NOMO-1 treated with dmso at 0.1 percent for 144 hours (cell line): ENCODE measurements around the gene SSBP2.

ENCODE experiments used
- DNase-seq: peaks from one replicate; lab custom pipeline; 2025; ENCODE audit not compliant: unreplicated experiment; lab: John Stamatoyannopoulos, UW

SSBP2 gene

DNA sequence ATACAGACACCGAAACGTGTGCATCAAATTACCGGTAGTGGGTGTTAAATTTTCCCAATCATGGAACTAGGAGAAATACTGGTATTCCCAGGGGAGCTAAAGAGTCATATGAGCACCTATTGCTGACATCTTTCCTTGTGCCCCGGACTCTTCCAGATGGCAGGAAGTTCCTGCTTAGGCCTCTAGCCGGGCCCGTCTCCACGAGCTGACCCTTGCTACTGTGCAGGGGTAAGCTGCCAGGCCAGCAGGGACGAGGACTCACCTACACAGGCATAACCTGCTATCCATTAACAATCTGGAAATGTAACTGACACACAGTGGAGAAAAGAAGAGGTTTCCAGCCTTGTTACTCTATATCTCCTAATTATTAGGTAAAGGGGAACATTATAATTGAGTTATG is 16.2 kb upstream of the SSBP2 start:
- no peak for DNase-seq

DNA sequence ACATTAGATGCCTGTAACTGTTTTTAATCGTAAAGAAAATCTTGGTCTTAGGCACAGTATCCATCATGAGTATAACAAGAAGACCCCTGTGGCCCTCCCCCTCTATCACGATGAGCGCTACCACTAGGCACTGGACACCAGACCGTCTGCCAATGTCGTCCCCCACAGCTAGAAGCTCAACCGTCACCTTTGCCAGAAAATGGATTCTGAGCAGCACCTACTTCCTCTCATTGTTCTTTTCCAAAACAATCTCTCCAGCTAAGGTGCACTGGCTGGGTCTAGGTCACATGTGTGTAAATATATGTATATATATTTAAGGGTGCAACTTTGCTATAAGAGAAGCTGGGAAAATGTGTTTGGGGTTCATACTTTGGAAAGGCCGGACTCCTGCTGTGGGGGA is 15.7 kb upstream of the SSBP2 start:
- DNase-seq: no peak

DNA sequence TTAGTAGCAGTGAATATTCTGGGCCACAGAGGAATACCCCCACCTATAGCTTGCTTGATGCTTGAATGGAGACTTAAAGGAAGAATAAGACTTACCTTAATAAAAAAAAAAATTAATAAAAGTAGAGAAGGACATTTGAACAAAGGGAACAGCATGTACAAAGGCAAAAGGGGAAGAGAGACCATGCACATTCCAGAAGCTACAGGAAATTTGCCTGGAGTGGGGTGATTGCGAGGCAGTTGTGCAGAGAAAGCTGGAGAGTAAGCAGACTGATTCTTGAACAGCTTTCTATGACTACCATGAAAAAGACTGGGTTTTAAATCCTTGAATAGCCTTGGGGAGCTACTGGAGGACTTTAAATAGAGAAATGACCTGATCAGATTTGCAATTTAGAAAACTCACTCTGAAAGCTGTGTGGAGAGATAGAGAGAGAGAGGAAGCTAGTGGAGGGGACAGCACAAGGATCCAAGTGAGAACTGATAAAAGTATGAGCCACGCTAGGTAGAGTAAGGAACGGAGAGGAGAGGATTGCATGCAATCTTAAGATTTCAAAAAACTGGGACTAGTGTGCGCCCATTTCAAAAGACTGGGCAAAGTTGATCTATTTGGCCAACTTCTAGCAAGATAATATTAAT is 12.5 kb upstream of the SSBP2 start:
- DNase-seq: no peak

DNA sequence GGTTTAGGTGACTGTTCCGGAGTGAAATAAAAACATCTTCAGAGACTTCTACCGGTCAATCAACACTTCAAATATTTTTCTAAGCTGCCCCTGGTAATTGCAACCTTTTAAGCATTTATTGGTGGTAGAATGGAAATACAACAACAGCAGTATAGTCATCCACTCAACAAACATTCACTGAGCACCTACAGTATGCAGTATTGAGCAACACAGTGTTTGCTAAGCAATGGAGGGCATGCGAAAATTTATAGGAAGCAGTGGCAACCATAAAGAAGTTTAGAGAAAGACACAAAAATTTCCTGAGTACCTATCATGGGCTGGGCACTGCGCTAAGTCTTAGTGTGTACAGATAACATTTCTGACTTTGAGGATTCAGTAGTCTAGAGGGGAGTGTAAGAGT is 12.0 kb upstream of the SSBP2 start:
- DNase-seq: no peak

DNA sequence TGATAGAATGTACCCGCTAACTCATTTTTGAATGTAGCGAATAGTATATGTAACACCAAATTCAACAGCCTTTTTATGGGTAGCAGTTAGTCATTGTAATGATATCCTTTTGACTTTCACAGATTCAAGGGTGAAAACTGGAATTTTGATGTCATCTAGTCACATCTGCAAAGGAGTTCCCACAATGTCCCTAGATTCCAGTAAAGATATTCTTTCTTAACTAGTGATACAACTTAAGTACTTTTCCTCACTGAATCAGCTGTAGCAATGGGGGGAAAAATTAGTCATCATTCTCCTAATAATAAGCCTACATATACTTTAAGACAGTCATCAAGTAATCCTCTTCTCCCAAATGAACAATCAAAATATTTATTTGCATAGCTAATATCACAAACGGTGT is 11.5 kb upstream of the SSBP2 start:
- DNase-seq: no peak

DNA sequence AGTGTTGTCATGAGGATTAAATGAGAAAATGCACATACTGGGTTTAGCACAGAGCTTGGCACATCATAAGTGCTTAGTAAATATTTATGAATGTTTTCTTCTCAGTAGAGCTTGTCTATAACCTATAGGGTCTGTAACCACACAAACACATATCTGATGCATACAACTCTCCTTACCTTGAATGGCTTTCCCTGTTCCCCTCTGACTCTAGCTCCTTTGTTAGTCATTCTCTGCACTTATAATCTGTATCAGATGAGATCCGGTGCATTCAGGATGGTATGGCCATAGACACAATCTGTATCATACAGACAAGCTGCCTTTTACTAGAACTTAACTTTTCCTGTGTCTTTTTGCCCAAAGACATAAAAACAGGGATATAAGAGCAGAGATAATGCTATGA is 11.1 kb upstream of the SSBP2 start:
- DNase-seq: no peak

DNA sequence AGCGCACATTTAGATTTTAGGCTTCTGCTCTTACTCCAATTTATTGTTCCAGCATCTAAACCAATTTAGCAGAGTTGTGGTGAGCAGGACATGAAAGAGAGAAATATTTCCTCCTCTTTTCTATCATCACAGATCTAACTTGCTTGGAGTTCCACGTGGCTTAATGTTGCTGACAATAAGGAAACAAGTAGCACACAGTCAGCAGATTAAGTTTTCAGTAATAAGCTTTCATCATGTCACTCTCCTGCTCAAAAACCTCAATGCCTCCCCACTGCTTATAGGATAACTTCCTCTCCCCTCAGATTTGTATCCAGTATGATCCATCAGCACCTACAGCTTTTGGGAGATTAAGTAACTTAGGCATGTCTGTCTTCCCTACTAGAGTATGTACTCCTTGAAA is 10.4 kb upstream of the SSBP2 start:
- DNase-seq: no peak

DNA sequence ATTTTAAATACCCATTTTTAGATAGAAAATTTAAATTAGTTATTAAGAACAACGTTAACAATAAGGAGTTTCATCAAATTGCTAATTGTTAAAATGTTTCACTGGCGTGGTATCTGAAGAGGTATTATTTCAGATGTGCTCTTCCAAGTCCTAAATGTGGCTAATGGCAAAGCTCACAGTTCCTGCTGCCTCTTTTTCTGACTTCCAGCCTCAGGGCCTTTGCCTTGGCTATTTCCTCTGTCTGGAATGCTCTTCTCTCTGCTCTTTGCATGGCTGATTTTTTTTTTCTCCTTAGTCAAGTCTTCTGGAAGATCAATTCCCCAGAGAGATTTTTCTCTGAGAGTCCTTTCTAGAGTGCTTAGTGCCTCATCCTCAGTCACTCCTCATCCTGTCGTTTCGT is 9.6 kb upstream of the SSBP2 start:
- DNase-seq: no peak

DNA sequence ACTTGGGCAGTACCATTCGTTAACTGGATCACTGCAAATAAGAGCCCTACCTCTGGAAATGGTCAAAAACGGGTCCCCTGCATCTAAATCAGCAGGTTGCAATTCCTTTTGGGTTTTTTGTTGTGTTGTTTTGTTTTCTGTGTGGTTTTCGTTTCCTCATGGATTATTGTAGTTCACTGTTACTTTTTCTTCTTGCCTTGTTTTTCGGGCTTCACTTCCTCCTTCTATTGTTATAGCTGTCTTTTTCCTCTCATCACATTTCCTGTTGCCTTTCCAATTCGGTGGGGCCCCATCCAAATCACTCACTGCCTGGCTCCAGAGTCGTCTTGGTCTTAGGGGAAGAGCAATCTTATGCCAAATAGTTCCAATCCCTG is 8.7 kb upstream of the SSBP2 start:
- peak; percentile 12 for DNase-seq

DNA sequence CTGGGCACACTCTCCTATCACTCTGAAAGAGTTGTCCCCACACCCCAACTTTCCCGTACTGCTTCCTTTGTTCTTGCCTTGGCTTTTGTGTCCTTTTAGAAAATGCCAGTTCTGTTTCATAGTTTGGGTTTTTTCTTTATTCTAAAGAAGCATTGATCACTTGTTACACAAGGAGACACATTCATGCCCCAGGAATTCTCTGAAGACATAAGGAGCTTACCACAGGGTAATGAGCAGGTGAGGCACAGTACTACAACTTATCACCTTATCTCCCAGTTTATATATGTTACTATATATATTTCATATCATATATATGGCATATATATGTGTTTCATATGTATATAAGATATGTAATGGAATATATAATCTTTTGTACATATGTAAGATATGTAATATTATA is 6.5 kb upstream of the SSBP2 start:
- DNase-seq: no peak

DNA sequence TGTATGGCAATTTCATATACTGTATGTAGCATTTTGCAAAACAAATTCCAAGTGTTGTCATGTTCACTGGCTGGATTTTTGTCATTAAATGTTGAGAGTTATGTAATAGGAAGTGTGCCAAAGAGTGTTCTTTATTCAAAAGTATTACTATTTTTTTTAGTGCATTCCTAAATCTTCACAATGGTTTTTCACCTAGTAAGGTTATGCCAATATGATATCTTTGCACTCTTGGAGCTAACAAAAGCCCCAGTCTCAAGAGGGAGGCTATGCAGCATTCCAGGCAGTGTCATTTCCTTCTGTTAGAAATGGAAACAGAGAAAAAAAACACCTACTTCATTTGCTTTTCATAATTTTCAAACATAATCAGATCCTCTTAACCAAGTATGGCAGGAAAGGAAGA is 5.1 kb upstream of the SSBP2 start:
- no peak for DNase-seq

DNA sequence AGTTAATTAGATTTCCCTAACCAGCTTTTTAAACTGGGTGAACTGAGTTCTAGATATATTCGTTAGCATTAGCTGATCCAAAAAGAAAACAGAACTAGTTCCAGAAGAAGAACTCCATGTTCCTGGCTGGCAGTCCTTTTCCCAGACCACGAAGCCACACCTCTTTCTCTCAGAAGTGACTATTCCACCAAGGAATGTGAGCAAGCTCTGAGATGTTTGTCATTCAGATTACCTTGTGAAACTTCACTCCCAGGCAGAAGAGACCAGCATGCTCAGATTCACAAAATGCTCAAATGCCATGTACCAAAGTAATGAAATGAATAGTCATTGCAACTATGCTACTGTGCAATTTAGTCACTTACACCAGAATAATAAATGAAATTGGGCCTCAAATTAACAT is 4.4 kb upstream of the SSBP2 start:
- no peak for DNase-seq

DNA sequence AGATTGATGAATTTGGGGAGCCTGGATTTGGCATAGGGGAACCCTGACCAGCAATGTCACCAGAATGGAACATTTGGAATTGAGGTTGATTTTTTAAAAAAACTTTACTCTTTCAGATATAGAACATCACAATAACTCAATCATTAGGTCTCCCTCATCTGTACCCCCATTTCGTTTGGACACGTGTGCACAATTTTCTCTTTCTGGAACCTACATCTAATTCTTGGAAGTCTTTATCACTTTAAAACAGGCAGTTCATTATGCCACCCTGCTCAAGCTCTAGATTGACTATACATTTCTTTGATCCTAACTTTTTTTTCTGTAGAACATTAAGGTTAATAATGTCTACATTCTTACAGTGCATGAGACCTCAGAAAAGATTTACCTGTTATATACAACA is 3.7 kb upstream of the SSBP2 start:
- DNase-seq: no peak

DNA sequence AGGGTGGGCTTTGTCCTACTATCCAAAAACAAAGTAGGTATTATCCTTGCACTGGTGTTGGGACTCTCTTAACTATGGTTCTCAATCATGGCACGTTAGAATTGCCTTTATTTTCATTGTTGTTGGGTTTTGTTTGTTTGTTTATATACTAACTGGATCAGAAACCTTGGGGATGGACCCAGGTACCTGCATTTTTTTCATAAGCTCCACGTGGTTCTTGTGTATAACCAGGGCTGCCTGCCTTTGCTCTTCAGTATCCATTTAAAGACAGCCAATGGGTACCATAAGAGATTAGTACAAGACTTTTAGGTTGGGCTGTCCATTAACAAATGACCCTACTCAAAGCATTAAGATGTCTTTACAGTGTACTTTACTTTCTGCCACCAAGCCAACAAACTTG is 2.5 kb upstream of the SSBP2 start:
- no peak for DNase-seq

DNA sequence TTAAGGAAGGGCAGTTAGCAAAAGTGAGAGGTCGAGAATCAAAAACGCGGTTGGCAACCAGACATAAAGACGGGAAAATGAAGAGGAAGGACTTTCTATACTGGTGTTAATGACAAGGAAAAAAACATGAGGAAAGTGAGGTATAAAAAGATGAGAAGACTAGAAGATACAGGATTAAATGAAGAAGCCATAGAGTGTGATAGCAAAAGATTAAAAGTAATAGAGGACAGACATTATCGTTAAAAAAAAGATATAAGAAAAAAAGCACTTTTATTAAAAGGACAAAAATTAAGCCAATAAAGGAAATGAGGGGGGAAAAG is 1.7 kb upstream of the SSBP2 start:
- DNase-seq: no peak

DNA sequence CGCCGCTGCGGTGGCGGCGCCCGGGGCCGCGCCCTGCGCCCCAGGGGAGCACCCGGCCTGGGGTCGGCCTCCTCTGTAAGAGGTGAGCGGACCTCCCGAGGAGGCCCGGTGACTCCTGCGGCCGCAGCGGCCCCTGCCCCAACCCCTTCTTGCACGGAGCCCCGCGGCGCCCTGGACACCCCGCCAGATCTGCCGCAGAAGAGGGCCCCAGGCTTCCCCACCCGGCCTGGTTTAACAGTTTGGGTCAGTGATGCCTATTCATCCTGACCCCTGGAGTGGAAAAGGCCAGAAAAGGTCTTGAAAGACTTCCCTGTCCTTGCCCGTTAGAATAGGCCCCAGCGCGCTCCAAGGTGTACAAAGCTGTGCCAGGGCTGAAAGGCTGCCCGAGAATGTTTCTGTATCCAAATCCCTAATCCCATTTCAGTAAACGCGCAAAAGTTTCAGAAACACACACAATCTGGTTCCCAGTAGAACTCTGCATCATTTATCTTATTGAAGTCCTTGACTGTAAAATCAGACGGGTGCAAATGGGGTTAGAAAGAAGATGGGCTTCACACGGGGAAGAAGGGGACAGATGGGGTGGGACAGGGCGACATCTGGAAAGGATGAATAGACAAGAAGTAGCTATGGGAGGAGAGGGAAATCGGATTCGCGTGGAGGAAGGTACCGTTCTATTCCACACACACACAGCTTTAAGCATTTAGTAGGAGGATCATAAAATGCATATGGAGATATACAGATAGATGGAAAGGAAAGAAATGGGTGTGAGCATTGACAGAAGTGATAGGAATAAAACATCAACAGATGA is 1.1 kb upstream of the SSBP2 start:
- DNase-seq: no peak

DNA sequence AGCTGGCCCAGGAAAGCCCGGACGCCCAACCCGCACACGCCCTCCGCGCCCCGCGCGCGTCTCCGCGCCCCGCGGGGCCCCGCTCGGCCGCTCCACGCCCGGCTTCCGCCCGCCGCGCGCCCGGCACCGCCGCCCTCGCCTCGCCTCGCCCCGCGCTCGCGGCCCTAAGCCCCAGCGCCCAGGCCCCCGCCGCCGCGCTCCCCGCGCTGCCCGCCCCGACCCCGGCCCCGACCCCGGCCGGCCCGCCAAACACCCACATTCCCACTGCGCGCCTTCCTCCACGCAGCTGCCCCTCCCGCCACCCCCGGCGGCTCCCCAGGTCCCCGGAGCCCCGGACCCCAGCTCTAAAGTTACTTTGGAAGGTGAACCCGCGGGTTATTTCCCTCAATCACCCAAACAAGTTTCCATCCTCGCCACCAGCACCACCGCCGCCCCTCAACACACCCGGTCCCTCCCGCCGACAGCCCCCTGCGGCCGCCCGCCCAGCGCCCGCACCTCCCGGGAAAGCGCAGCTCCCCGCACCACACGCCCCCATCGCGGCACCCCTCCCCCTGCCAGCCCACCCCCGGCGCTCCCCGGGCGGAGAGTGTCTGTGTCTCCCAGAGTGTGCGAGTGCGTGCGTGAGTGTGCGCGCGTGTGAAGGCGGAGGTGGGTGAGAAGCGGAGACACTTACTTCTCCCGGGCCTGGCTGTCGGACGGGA is 439 bp downstream of the SSBP2 start:
- no peak for DNase-seq

DNA sequence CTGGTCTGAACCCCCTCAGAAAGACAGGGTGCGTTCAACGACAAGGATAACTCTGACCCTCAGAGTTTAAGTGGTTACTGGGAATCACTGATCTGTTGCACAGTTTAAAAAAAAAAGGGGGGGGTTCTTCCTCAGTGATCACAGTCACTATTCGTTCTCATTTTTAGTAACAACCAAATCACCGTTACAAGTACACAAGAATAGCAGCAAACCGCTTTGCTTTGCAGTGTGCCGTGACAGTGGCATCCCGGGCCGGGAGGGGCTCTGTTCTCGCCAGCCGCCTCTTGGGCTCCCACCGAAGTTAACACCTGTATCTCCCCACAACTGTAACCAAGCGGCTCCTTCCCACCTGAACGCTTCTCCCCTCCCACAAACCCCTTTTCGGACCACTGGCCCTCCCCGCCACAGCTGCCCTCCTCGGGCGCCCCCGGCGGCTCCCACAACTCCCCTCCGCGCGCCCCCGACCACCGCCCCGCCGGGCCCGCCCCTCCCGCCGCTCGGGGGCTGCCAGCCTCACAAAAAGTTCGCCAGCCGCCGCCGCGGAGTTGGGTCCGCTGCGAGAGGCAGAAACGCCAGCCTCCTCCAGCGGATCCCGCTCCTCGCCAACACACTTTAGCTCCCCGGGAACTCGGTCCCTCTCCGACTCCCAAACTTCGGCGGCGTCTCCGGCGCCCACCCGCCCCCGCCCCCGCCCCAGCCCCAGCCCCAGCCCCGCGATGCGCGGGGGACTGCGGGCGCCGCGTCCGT is 1.2 kb downstream of the SSBP2 start:
- no peak for DNase-seq

DNA sequence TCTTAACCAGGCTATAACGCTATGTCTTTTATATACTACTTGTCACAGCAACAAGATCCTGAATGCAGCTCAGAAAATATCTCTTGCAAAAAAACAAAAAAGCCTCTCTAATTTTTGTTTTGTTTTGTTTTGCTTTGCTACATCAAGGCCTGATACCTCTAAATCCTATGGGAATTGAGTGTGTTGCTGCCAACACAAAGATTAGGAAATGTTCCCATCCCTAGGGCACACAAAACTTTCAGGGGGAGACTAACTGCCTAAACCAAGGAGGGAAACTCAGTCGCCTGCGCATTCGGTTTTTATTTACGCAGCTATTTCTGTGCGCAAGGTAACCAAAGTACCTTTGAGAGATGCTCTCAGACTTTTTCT is 1.7 kb downstream of the SSBP2 start:
- DNase-seq: no peak

DNA sequence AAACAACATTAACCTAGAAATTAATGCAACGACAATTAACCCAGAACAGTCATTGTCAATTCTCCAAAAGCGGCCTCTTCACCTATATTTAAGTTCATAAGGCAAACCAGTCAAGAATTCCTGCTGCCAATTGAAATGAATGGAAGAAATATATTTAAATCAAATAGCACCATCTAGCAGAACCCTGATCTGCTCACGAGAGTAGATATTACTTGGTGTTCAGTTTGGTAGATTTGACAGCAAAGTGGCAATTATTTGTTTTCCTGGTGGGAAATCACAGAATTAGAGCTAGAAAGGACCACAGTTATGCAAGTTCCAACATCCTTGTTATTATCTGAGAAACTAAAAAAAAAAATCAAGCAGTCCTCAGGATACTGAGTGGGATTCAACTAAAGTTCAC is 2.3 kb downstream of the SSBP2 start:
- no peak for DNase-seq

DNA sequence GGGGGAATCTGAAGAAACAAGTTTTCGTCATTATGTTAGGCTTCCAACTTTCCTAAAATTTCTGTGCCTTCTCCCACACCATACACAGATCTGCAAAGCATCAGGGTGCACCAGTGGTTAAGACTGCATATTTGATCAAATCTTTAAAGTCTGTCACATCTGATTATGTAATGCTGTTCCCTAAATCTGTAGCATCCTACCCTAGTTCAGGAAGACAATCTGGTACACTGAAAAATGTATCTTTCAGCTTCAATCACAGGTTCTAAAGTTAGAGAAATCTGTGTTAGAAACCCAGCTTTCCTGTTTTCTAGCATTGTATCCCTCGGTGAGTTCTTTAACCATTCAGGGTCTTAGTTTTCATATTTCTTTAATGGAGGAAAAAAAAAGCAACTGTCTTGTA is 3.9 kb downstream of the SSBP2 start:
- no peak for DNase-seq

DNA sequence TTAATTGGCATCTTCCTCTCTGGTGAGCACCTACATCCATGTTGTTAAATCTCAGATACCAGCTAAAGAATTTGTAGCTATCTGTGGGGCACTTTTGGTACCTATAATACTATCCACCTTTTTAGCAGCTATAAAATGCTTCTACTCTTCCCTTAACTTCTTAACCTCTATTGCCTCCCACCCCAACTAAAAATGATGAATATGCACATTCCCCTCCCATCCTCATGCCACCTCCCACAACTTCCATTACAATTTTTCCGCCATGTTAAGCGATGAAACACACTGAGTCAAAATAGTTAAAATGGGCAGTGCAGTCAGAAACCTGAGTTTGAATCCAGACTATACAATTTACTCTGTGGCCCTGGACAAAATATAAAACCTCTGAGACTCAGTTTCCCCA is 10.1 kb downstream of the SSBP2 start:
- no peak for DNase-seq
